GM23338 (cell line): ENCODE measurements around the gene PALLD. TPM values are rescaled to one million over a fixed set of nuclear protein-coding genes. Genes with fewer than 3 reads are reported as not detected.

Source experiments
- ETS1 ChIP-seq: IDR thresholded peaks from 2 replicates; pipeline ENCODE4 v1.6.1; 2016; ENCODE audit warnings: antibody characterized with exemption
- EZH2 ChIP-seq: fragments of 200-600 bp; sonication (generic); IDR thresholded peaks from one replicate; pipeline ENCODE4 v1.8.0; 2017; ENCODE audit warnings: antibody characterized with exemption, mild to moderate bottlenecking, low read depth; ENCODE audit not compliant: unreplicated experiment
- EZH2phosphoT487 ChIP-seq: fragments of 200-600 bp; sonication (generic); IDR thresholded peaks from one replicate; pipeline ENCODE4 v1.8.1; 2018; ENCODE audit warnings: antibody characterized with exemption; ENCODE audit not compliant: unreplicated experiment
- JUNB ChIP-seq: IDR thresholded peaks from one replicate; pipeline ENCODE4 v1.6.1; 2016; ENCODE audit warnings: antibody characterized with exemption; ENCODE audit not compliant: unreplicated experiment
- POLR2AphosphoS5 ChIP-seq: IDR thresholded peaks from 2 replicates; pipeline ENCODE4 v1.6.1; 2016; ENCODE audit warnings: antibody characterized with exemption, low read depth
- REST ChIP-seq: IDR thresholded peaks from one replicate; pipeline ENCODE4 v1.6.1; 2018; ENCODE audit warnings: antibody characterized with exemption; ENCODE audit not compliant: unreplicated experiment
- STAT1 ChIP-seq: IDR thresholded peaks from one replicate; pipeline ENCODE4 v1.6.1; 2016; ENCODE audit warnings: antibody characterized with exemption; ENCODE audit not compliant: unreplicated experiment
- ZNF114 ChIP-seq: fragments of 250-450 bp; sonication (Bioruptor Pico); IDR thresholded peaks from 2 replicates; pipeline ENCODE4 v1.5.0; 2020; ENCODE audit warnings: mild to moderate bottlenecking, moderate library complexity
- ZNF331 ChIP-seq: fragments of 250-450 bp; sonication (Bioruptor Pico); IDR thresholded peaks from 2 replicates; pipeline ENCODE4 v1.5.0; 2020; ENCODE audit warnings: low read depth, mild to moderate bottlenecking, moderate library complexity
- ZNF462 ChIP-seq: fragments of 250-450 bp; sonication (Bioruptor Pico); IDR thresholded peaks from 2 replicates; pipeline ENCODE4 v1.5.0; 2020; ENCODE audit warnings: mild to moderate bottlenecking, moderate library complexity
- polyA plus RNA-seq: library from polyadenylated mRNA; unstranded; fragments of >200 nt; fragmentation: Nextera tagmentation; extraction: Ambion mirVana; gene quantifications from 2 replicates; pipeline ENCODE4 v1.2.1, GENCODE V29; 2016
- total RNA-seq: library from RNA; depleted of rRNA; stranded (reverse); fragments of >200 nt; shearing (Covaris generic); gene quantifications from 2 replicates; pipeline ENCODE4 v1.2.3, GENCODE V29; 2014

PALLD gene
- total and polyA plus RNA-seq, 2 experiments from 2014 or later: 13.1 to 30.2 TPM

- TF ChIP-seq ZNF462 (CRISPR knock-in tag) (no peak), ETS1 (no peak), POLR2AphosphoS5 (no peak), ZNF114 (CRISPR knock-in tag) (no peak), EZH2phosphoT487 (no peak), JUNB (no peak), EZH2 (no peak), STAT1 (no peak), ZNF331 (no peak), REST (no peak)
Measured at GRCh38 chr4:168618577-168619265, 121.9 kb downstream of the PALLD start (continued).
